Inflammatory macrophage (primary cell): ENCODE measurements around the gene PPP1R15B.

Experiments
- DNase-seq, 2 donors: peaks; one replicate each; pipeline ENCODE4 v3.0.0-alpha.2; 2020 to 2022

PPP1R15B gene

GRCh38 chr1:204366759-204367158 lies 44.9 kb downstream of the PPP1R15B start:
- DNase-seq, result no peak

GRCh38 chr1:204363335-204364114 lies 48.1 kb downstream of the PPP1R15B start:
- peak; percentile 72 to 79 for DNase-seq

- no peak for DNase-seq
These were observed 48.7 kb downstream of the PPP1R15B start for GRCh38 chr1:204362984-204363334.

- DNase-seq, result no peak
These were observed 49.8 kb downstream of the PPP1R15B start for GRCh38 chr1:204361781-204362180.

- DNase-seq, result no peak
These were observed 50.3 kb downstream of the PPP1R15B start for GRCh38 chr1:204361341-204361771.

DNA sequence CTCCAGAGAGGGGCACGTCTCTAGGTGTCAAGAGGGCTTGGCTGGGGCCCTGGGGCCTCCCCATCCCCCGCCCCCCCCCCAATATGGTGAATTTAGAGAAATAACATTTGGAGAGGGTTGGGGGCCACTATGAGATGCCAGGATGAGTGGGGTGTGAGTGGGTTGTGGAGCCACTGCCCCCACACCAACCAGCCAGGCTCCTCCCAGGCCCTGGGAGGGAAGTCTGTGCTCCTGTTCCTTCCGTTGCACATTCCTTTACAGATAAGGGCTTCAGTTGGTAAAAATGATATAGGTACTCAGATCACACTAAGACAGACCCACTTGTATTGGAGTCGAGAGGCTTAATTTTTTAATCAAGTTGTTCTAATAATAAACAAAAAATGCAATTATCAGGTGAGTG lies 51.3 kb downstream of the PPP1R15B start:
- DNase-seq, result no peak

- peak in 1 of 2 donors; percentile 22 for DNase-seq
These were observed 52.0 kb downstream of the PPP1R15B start, which contains the start of gene PLEKHA6 for GRCh38 chr1:204359474-204360255. Gene PLEKHA6, minus strand, starts transcription at chr1:204359929. Its CDS starts 86,202 bp downstream, at chr1:204273727.

- DNase-seq, result no peak
These were observed 52.5 kb downstream of the PPP1R15B start for GRCh38 chr1:204359131-204359473.

GRCh38 chr1:204358605-204359004 lies 53.0 kb downstream of the PPP1R15B start:
- DNase-seq, result no peak

DNA sequence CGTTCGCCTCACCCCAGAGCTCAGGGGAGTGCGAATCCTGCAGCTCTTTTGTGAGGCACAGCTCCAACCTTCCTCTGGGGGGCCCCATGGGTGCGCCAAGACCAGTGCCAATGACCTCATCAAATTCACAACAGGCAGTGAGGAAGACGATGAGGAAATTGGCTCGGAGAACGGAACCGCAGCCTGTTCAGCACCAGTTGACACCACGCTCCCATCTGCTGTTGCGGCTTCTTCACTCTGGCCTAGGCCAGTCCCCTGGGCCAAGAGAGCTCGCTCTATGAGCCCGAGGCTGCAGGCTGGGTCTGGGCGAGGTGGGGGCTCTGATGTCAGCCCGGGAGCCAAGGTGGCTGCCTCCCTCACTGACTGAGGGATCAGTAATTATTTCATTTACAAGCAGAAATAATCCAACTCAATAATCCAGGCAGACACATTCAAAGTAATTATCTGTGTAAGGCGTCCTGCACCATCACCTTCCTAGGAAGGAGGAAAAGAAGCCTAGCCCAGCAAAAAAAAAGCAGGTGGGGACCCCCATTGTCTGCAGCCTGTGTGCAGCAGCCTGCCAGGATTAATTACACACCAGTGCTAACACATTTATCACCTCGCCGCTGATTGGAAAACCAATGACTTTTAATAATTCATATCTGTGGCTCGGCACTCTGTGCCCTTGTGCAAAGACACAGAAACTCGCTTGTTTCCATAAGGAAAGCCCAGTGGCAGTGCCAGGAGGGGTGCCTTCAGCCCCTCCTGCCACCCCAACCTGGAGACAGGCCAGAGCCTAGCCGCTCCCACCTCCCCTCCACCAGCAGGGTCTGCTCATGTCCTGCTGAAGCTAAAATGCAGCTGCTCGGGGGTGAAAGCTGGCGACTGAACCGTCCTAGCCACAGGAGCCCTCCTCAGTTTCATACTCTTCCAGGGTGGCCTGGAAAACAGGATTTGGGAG lies 53.8 kb downstream of the PPP1R15B start:
- peak; percentile 66 to 78 for DNase-seq

- no peak for DNase-seq
These were observed 54.6 kb downstream of the PPP1R15B start for GRCh38 chr1:204356997-204357396.

DNA sequence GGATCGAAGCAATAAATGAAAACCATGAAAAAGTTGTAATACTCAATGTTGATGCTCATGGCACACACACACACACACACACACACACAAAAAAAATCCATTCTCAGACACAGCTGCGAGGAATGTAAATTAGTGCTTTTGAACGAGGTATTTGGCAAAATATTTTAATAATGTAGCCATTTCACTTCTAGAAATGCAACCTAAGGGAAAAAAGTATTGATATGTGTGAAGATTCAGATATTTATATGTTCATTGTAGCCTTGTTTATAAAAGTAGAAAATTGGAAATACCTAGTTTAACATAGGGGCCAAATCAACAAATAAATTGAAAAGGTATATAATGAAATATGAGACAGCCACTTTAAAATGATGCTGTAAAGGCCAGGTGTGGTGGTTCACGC lies 55.7 kb downstream of the PPP1R15B start:
- DNase-seq, result no peak

GRCh38 chr1:204354579-204354978 lies 57.0 kb downstream of the PPP1R15B start:
- DNase-seq, result no peak
